T-cell (primary cell): ENCODE data around the gene OR4K5. TPM values are rescaled to one million over a fixed set of nuclear protein-coding genes. Genes with fewer than 3 reads are reported as not detected.
"Not testable (repeated sequence)": the region's sequence is repeated elsewhere in the genome, so short reads cannot be mapped to it uniquely, and the experiment has no call there.

ENCODE experiments used
- ATAC-seq, 4 experiments: fragments of 200-7000 bp in 3 of 4; fragments of 150-1000 bp in 1 of 4; cut with Tn5 transposase; replicated peaks in 1 of 4; 1 replicate in 3 of 4; 2 replicates in 1 of 4; pipeline ENCODE4 v1.10.0; 2021; ENCODE audit warnings: moderate library complexity in 3 of 4, mild to moderate bottlenecking in 2 of 4, moderate number of reproducible peaks in 1 of 4
- CTCF ChIA-PET, 2 donors: fragments of 300-600 bp; sonication (Branson Sonifier 250); formaldehyde crosslinking; loops; one replicate each; lab custom pipeline; 2022; ENCODE audit warnings: antibody characterized with exemption in 2 of 2; lab: Charles Lee
- POLR2A ChIA-PET, 2 donors: fragments of 300-600 bp; sonication (Branson Sonifier 250); formaldehyde crosslinking; loops; one replicate each; lab custom pipeline; 2022; ENCODE audit warnings: antibody characterized with exemption in 2 of 2; lab: Charles Lee
- DNase-seq, 35 experiments: peaks; one replicate each; pipeline versions ENCODE4 v3.0.0 to v3.0.0-alpha.2; 2013 to 2023
- H3K27ac ChIP-seq: one replicate; pipeline ENCODE4 v1.5.1; 2013; ENCODE audit warnings: low read length
- H3K27me3 ChIP-seq, 2 experiments: replicated peaks in 1 of 2; 1 replicate in 1 of 2; 2 replicates in 1 of 2; pipeline versions ENCODE4 v1.6.1 to v1.7.0; 2013; ENCODE audit warnings: low read length in 1 of 2, mixed read lengths in 1 of 2; ENCODE audit not compliant: control insufficient read depth in 2 of 2, insufficient read depth in 2 of 2; ENCODE audit errors: extremely low read depth in 1 of 2
- H3K36me3 ChIP-seq, 2 donors: 1 replicate in 1 of 2; 2 replicates in 1 of 2; pipeline versions ENCODE4 v1.6.1 to v1.7.0; 2013; ENCODE audit warnings: low read length in 1 of 2; ENCODE audit not compliant: control insufficient read depth in 2 of 2, insufficient read depth in 1 of 2; ENCODE audit errors: extremely low read depth in 1 of 2
- H3K4me1 ChIP-seq, 2 experiments: 1 replicate in 1 of 2; 2 replicates in 1 of 2; pipeline versions ENCODE4 v1.6.1 to v1.7.0; 2013; ENCODE audit warnings: low read length in 2 of 2, mixed read lengths in 1 of 2; ENCODE audit not compliant: insufficient read depth in 2 of 2, control insufficient read depth in 1 of 2; ENCODE audit errors: extremely low read depth in 1 of 2
- H3K4me3 ChIP-seq, 2 donors: 1 replicate in 1 of 2; 2 replicates in 1 of 2; pipeline versions ENCODE4 v1.5.1 to v1.7.0; 2013; ENCODE audit warnings: mild to moderate bottlenecking in 2 of 2, low read length in 1 of 2, moderate library complexity in 1 of 2; ENCODE audit not compliant: control insufficient read depth in 1 of 2; ENCODE audit errors: extremely low read depth in 1 of 2
- H3K9me3 ChIP-seq: 2 replicates; pipeline ENCODE4 v1.7.0; 2013
- H3K27ac Mint-ChIP-seq, 2 donors: one replicate each; pipeline ENCODE4 v1.8.0; 2020 to 2021; ENCODE audit warnings: mild to moderate bottlenecking in 2 of 2, mixed read lengths in 2 of 2
- H3K27me3 Mint-ChIP-seq, 2 donors: one replicate each; pipeline ENCODE4 v1.8.0; 2021 to 2022; ENCODE audit warnings: mixed read lengths in 2 of 2
- H3K36me3 Mint-ChIP-seq: one replicate; pipeline ENCODE4 v1.8.0; 2021; ENCODE audit warnings: mixed read lengths
- H3K4me1 Mint-ChIP-seq, 3 donors: one replicate each; pipeline ENCODE4 v1.8.0; 2020 to 2022; ENCODE audit warnings: mixed read lengths in 3 of 3, mild to moderate bottlenecking in 1 of 3
- H3K4me3 Mint-ChIP-seq, 3 donors: one replicate each; pipeline ENCODE4 v1.8.0; 2020 to 2022; ENCODE audit warnings: mild to moderate bottlenecking in 3 of 3, mixed read lengths in 3 of 3, moderate library complexity in 3 of 3
- H3K9me3 Mint-ChIP-seq, 3 donors: one replicate each; pipeline ENCODE4 v1.8.0; 2020 to 2022; ENCODE audit warnings: mixed read lengths in 3 of 3
- WGBS: methylation state at CpG from one replicate; pipeline ENCODE4 v1.1.5; 2013; ENCODE audit warnings: missing lambda C conversion rate; ENCODE audit not compliant: insufficient coverage; 5-methylcytosine and 5-hydroxymethylcytosine counted together
- total RNA-seq, 35 experiments: library from RNA in 6 of 35; stranded (reverse) in 6 of 35; fragments of 120-200 nt in 1 of 35; gene quantifications; one replicate each; pipeline versions ENCODE4 v1.2.1 to v1.2.4 and lab custom pipeline; 2013 to 2026

Gene OR4K5
- total RNA-seq, 5 donors from 2014 or later (not counting 1 experiment from before 2014, with no cell fraction given), result not detected

DNA sequence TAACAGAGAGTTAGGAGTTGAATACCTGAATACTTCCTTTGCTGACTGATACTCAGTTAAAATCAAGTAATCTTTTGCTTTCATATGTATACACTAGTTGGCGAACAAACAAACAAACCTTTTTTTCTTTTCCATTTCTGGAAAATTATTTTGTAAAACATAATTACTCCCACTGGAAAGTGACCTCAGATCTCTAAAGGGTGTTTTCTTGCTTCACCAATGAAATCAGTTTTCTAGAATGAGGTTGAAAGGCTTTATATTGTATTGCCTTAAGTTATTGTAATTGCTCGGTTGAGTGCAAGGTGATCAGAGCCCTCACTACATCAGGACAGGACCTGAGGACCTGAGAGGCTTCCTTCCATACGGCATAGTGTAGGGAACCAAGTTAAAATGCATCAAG lies 10.2 kb downstream of the OR4K5 start, which contains the start of gene OR4K1:
TSS of gene OR4K1 (plus strand) at position 301 of the 400 bp plus-strand sequence. CDS start 4,750 bp downstream, outside the sequence.
- CTCF ChIA-PET, result no interaction called here
- no CpG with 5 or more reads among the region's 3 CpGs for WGBS

DNA sequence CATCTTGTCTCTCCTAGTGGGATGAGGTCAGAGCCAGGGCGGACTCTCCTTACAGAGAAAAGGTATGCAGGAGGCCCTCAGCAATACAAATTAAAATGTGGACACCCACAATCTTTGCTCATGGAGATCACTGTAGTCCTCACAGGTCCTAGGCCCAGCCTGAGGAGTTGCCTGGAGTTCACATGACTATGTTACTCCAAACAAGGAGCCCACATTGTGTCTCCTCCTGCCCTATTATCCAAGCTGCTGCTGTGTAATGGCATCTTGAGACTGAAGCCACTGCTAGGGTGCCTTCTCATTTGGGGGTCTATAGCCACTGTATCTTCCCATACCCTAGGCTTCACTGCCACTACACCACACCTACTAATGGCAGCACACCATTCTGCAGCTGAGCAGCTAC lies 21.3 kb downstream of the OR4K5 start:
- ATAC-seq, result peak in 1 of 4 experiments; percentile 22
- Histone ChIP-seq H3K27me3 (no peaks in the 10 kb centered on the region), H3K4me3 (no peak overlapping the region), H3K36me3 (no peaks in the 10 kb centered on the region), H3K27ac (no peak overlapping the region), H3K4me1 (no peaks in the 10 kb centered on the region), H3K9me3 (peaks cover 4% of the 10 kb centered on the region)
- no peaks in the 10 kb centered on the region for H3K36me3 Mint-ChIP-seq
- DNase-seq, result no peak
- H3K27ac Mint-ChIP-seq, result no peak overlapping the region
- no peak overlapping the region for H3K4me3 Mint-ChIP-seq
- H3K9me3 Mint-ChIP-seq, result peaks cover 0 to 4% (median under 1%) of the 10 kb centered on the region in 3 donors
- H3K4me1 Mint-ChIP-seq, result no peaks in the 10 kb centered on the region
- 100% methylated on average over 1 of the region's 1 CpG for WGBS
- H3K27me3 Mint-ChIP-seq, result peaks cover 0 to 1% of the 10 kb centered on the region in 2 donors
- CTCF ChIA-PET, result no interaction called here
- POLR2A ChIA-PET, result interaction anchor here in 1 of 2 donors (0.9 kb wide), 1 partner anchor 183 kb away, joined by 3 read pairs; no protein-coding TSS in a partner anchor

More for the DNA sequence above, 10.2 kb downstream of the OR4K5 start, which contains the start of gene OR4K1:
- no peak within 1 kb of the TSS for H3K4me3 Mint-ChIP-seq
- H3K27me3 Mint-ChIP-seq, result peaks cover 0 to 4% of the 10 kb centered on the region in 2 donors
- H3K36me3 ChIP-seq, result no peaks in the 10 kb centered on the region
- H3K9me3 Mint-ChIP-seq, result no peaks in the 10 kb centered on the region
- H3K4me3 ChIP-seq, result no peak within 1 kb of the TSS
- H3K9me3 ChIP-seq, result peaks cover 8% of the 10 kb centered on the region
- ATAC-seq (no peak), DNase-seq (no peak)
- no peak within 1 kb of the TSS for H3K27ac ChIP-seq
- H3K4me1 ChIP-seq, result no peaks in the 10 kb centered on the region
- POLR2A ChIA-PET, result no interaction called here
- H3K4me1 Mint-ChIP-seq, result no peaks in the 10 kb centered on the region
- H3K36me3 Mint-ChIP-seq, result no peaks in the 10 kb centered on the region
- no peak within 1 kb of the TSS for H3K27ac Mint-ChIP-seq
- H3K27me3 ChIP-seq, result no peaks in the 10 kb centered on the region

DNA sequence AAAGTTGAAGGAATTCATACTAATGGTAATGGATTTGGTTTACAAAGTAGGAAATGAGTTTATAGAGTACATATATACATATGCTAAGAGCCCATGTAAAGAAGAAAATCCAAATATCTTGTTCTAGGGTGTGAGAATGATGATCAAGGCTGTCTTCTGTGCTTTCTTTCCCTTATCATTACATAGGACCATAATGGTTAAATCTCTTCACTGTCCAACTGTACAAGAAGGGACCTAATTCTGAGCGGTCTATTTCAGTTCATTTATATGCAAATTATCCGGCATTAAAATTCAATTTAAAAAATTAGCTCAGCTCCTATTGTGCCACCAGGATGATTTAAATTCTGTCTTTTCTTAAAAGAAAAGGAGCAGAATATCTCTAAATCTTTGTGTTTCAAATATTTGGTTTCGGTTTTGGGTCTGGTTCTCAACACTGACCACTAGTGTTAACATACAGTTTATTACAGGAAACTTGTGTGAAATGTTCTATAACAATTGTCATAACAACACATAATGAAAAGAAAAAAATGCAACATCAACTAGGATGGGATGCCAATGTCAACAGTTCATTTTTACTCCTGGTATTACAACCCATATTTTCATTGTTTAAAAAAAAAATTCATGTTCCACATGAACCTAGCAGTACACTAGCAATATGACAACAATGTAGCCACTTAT lies 27.1 kb downstream of the OR4K5 start:
- no CpG with 5 or more reads among the region's 3 CpGs for WGBS
- ChIA-PET POLR2A (no interaction called here), CTCF (no interaction called here)
- H3K27ac ChIP-seq, result no peak overlapping the region
- no peak for ATAC-seq
- no peaks in the 10 kb centered on the region for H3K27me3 ChIP-seq
- H3K4me3 ChIP-seq, result no peak overlapping the region
- H3K9me3 Mint-ChIP-seq, result peaks cover 0 to 7% (median 3%) of the 10 kb centered on the region in 3 donors
- no peaks in the 10 kb centered on the region for H3K4me1 ChIP-seq
- no peaks in the 10 kb centered on the region for H3K36me3 ChIP-seq
- no peaks in the 10 kb centered on the region for H3K36me3 Mint-ChIP-seq
- H3K4me3 Mint-ChIP-seq, result no peak overlapping the region
- no peak overlapping the region for H3K27ac Mint-ChIP-seq
- no peak for DNase-seq
- peaks cover 0 to 4% (median 0%) of the 10 kb centered on the region in 3 donors for H3K4me1 Mint-ChIP-seq
- H3K9me3 ChIP-seq, result no peaks in the 10 kb centered on the region
- no peaks in the 10 kb centered on the region for H3K27me3 Mint-ChIP-seq

DNA sequence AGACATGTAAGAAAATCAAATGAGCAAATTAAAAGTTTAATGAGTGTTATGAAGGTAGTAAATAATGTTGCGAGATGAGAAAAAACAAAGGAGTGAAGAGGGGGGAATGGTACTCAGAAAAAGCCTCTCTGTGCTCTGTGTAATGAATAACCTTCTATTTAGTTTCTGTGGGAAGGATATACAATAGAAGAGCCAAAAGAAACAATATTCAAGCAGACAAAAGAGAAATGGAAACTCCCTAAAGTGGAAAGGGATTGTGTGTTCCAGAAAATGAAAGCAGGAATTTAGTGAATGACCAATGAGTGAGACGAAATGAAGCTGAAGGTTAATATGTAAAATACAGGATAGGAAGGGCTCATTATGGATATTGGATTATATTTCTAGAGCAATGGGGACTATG lies 28.8 kb downstream of the OR4K5 start:
- Mint-ChIP-seq H3K4me3 (no peak overlapping the region), H3K36me3 (no peaks in the 10 kb centered on the region), H3K27me3 (no peaks in the 10 kb centered on the region), H3K27ac (no peak overlapping the region), H3K9me3 (peaks cover 0 to 7% (median 3%) of the 10 kb centered on the region in 3 donors), H3K4me1 (peaks cover 0 to 4% (median 0%) of the 10 kb centered on the region in 3 donors)
- Histone ChIP-seq H3K4me1 (no peaks in the 10 kb centered on the region), H3K9me3 (no peaks in the 10 kb centered on the region), H3K36me3 (no peaks in the 10 kb centered on the region), H3K27ac (no peak overlapping the region), H3K27me3 (no peaks in the 10 kb centered on the region), H3K4me3 (no peak overlapping the region)
- POLR2A ChIA-PET, result no interaction called here
- DNase-seq (no peak), ATAC-seq (no peak)
- WGBS, result 83% methylated on average over 2 of the region's 2 CpGs
- CTCF ChIA-PET, result no interaction called here

DNA sequence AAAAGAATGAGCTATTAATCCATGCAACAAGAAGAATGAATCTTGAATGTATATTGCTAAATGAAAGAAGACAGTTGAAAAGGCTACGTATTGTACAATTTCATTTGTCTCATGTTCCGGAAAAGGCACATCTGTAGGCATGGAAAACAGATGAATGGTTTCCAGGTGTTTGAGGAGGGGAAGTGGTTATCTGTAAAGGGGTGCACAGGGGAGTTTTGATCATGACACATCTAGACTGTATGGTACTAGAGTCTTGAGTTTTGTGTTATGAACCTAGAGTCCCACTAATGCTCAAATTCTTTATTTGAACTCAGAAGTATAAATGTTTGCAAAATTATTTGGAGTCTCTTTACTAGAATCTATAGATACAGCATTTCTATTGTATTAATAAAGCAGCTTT lies 49.3 kb downstream of the OR4K5 start:
- CTCF ChIA-PET, H3K27ac ChIP-seq, H3K27ac Mint-ChIP-seq, H3K9me3 Mint-ChIP-seq, DNase-seq, POLR2A ChIA-PET, H3K27me3 Mint-ChIP-seq, H3K9me3 ChIP-seq, H3K4me3 ChIP-seq, H3K4me1 ChIP-seq, H3K27me3 ChIP-seq, H3K36me3 Mint-ChIP-seq, H3K36me3 ChIP-seq, H3K4me3 Mint-ChIP-seq: not testable (repeated sequence)
- 64% methylated on average over 2 of the region's 2 CpGs for WGBS
- peak in 1 of 4 experiments; percentile 42 for ATAC-seq
- peaks cover 31 to 37% (median 31%) of the 10 kb centered on the region in 3 donors for H3K4me1 Mint-ChIP-seq

Other genes starting within 250 kb of the OR4K5 start
- not detected for gene OR11H2, start 206.7 kb upstream of the OR4K5 start, total RNA-seq
- gene OR4Q3, start 177.0 kb upstream of the OR4K5 start, total RNA-seq, result not detected
- not detected for gene OR4M1, start 147.1 kb upstream of the OR4K5 start, total RNA-seq
- gene OR4N2, start 116.8 kb upstream of the OR4K5 start, total RNA-seq, result not detected
- not detected for gene OR4K2, start 45.5 kb upstream of the OR4K5 start, total RNA-seq
- gene OR4K1, start 10.3 kb downstream of the OR4K5 start, total RNA-seq, result not detected
- gene OR4K15, start 55.0 kb downstream of the OR4K5 start, total RNA-seq, result not detected
- not detected for gene OR4Q2, start 81.6 kb downstream of the OR4K5 start, total RNA-seq
- not detected for gene OR4K14, start 98.7 kb downstream of the OR4K5 start, total RNA-seq
- gene OR4K13, start 115.4 kb downstream of the OR4K5 start, total RNA-seq, result not detected
- not detected for gene OR4L1, start 139.4 kb downstream of the OR4K5 start, total RNA-seq
- gene OR4K17, start 190.1 kb downstream of the OR4K5 start, total RNA-seq, result not detected
- gene OR4N5, start 218.2 kb downstream of the OR4K5 start, total RNA-seq, result not detected